Erythroblast (primary cell): Measurements from ENCODE around the gene XPR1.

Experiments used
- GATA1 ChIP-seq: IDR thresholded peaks from 2 replicates; pipeline ENCODE4 v1.6.1; 2011; ENCODE audit warnings: low read depth, mild to moderate bottlenecking, control low read depth, low read length, moderate library complexity
- POLR2A ChIP-seq: IDR thresholded peaks from 2 replicates; pipeline ENCODE4 v1.6.1; 2011; ENCODE audit warnings: mild to moderate bottlenecking, low read length

DNA sequence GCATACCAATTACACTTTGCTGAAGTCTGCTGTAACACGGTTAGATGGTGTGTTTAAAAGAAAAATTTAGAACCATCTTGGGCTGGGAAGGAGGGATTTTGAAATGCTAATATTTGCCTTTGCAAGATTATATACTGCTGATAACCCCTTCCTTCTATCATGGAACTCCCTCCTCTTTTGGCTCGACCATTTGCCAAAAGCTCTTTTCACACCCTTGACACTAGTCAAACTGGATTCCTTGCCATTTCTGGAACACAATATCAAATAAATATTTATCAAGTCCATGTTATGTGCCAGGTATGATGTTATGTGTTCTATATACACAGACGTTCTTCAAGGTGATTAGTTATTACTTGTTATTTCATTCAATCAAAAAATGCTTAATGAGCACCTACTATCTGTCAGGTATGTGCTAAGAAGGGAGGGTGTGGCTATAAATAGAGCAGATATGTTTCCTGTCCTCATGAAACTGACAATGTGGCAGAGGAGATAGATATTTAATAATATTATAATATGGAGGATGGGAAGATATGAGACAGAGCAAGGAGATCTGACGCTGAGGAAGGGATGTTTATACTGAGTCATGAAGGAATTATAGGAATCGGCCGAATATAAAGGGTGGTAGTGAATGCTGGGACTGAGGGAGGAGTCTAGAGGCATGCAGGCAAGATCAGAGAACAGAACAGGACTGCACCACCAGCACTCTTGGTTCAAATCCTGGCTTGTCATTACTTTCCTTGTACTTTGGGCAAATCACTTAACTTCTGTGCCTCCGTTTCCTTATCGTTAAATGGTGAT lies 16.1 kb upstream of the XPR1 start:
- TF ChIP-seq POLR2A: no peak
- no peak for TF ChIP-seq GATA1
